SK-MEL-5 (cell line): ENCODE measurements around the gene SCGB2B2. TPM values are rescaled to one million over a fixed set of nuclear protein-coding genes. Genes with fewer than 3 reads are reported as not detected.

Experiments used
- DNase-seq: peaks from one replicate; pipeline ENCODE4 v3.0.0-alpha.2; 2016; ENCODE audit warnings: low read depth, low spot score
- in situ Hi-C: cut with HindIII; loops from 2 replicates; pipeline ENCODE4 v1.10.0; 2016; ENCODE audit warnings: low sequenced_read_pairs, high pct_unique_total_duplicates, low pct_unique_long_range_greater_than_20kb
- small RNA-seq, 2 experiments: library from RNA; depleted of rRNA; stranded (forward); fragments of <200 nt; gene quantifications; one replicate each; pipeline ENCODE3, GENCODE V24; 2014
- total RNA-seq: library from RNA; depleted of rRNA; stranded (reverse); fragments of >200 nt; shearing (Covaris generic); gene quantifications from 2 replicates; pipeline ENCODE4 v1.2.3, GENCODE V29; 2014; rRNA removed

The SCGB2B2 gene
- total RNA-seq, 1 experiment from 2014 or later = not detected

- no peak for DNase-seq
- in situ Hi-C loops = no loop called here
These were observed 26.9 kb downstream of the SCGB2B2 start for GRCh38 chr19:34649886-34650543.

- in situ Hi-C loops = no loop called here
- no peak for DNase-seq
These were observed 31.4 kb downstream of the SCGB2B2 start for GRCh38 chr19:34645551-34645950.

DNA sequence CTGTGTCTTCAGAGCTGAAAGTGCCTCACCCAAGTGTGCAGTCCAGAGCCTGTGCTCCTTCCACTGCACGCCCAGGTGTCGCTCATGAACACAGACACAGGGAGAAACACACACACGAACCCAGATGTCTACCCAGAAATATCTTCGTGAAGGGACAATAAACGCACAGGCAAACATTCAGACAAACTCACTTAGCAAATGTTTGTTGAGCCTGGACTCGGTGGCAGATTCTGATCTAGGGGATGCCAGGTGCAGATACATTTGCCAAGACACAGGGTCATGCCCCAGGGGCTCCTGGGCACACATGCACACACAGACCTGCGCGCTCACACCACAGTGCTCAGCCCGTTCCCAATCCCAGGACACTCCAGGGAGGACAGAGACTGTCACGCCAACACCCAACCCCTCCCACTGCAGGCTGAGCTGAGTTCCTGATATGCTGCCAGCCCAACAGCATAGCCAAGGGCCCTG lies 31.9 kb downstream of the SCGB2B2 start:
- DNase-seq = no peak
- in situ Hi-C loops = no loop called here

DNA sequence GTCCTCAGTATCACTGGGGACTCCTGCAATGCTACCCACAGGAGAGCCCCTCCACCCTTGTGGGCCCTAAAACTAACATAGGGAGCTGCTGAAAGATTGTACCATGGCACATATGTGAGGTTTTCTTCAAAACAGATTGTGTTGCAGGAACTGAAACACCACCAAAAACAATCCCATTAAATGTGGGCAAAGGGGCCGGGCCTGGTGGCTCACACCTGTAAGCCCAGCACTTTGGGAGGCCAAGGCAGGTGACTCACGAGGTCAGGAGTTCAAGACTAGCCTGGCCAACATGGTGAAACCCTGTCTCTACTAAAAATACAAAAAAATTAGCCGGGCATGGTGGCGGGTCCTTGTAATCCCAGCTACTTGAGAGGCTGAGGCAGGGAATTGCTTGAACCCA lies 34.7 kb downstream of the SCGB2B2 start:
- DNase-seq = no peak
- in situ Hi-C loops = no loop called here

DNA sequence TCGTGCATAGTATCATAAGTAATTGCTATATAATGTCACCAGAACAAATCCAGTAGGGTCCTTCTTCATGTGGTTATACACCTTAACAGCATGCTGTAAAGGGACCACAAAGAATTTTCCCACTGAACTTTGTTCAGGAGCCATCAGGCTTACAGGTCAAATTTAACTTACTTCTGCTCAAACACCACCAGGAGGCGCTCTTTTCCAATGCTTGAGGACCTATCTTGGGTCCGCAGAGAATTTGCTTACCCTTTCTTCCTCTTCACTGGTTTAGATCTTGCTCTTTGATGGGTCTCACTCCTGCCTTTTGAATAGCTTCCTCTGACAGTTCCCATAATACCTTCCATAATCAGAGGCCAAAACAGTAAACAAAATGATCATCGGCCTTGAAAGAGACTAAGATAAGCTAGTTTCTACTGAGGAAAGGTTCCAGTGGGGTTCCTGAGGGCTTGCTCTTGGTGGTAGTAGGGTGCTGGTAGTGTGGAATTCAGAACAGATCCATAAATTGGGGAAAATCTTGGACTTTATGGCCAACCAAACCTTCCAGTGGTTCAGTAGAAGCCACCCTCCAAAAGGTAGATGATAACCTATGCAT lies 37.4 kb downstream of the SCGB2B2 start:
- peak; percentile 81 for DNase-seq
- in situ Hi-C loops = no loop called here

- in situ Hi-C loops = no loop called here
- no peak for DNase-seq
These were observed 43.2 kb downstream of the SCGB2B2 start for GRCh38 chr19:34633802-34634201.

Small RNAs within 50 kb of the gene (small RNA-seq; reads per million reads assigned to genes)
- gene RF00611 = 0 reads per million in 2 experiments

Other genes starting within 250 kb of the SCGB2B2 start
- gene UBA2, start 248.8 kb downstream of the SCGB2B2 start, total RNA-seq = 298 and 299 TPM in 2 replicates
- 4.7 and 10.8 TPM in 2 replicates for gene WTIP, start 195.4 kb downstream of the SCGB2B2 start, total RNA-seq
- 22.1 and 22.7 TPM in 2 replicates for gene ZNF302, start 519 bp upstream of the SCGB2B2 start, total RNA-seq
- 18.5 and 21.7 TPM in 2 replicates for gene ZNF181, start 57.1 kb upstream of the SCGB2B2 start, total RNA-seq
- 1.8 and 2.5 TPM in 2 replicates for gene ZNF599, start 96.1 kb upstream of the SCGB2B2 start, total RNA-seq
- gene ZNF30, start 249.7 kb upstream of the SCGB2B2 start, total RNA-seq = 3.2 and 3.9 TPM in 2 replicates